DMS 273 treated with DMSO at 0.1 percent for 48 hours (cell line): ENCODE measurements around the gene CAMTA1.
"Not testable (repeated sequence)": the region's sequence is repeated elsewhere in the genome, so short reads cannot be mapped to it uniquely, and the experiment has no call there.

ENCODE experiments used
- DNase-seq: peaks from one replicate; lab custom pipeline; 2025; lab: John Stamatoyannopoulos, UW

The CAMTA1 gene

GRCh38 chr1:7703321-7704213 is 918.3 kb downstream of the CAMTA1 start:
- no peak for DNase-seq

- DNase-seq = peak; percentile 58
Observed at GRCh38 chr1:7704214-7705047, 919.2 kb downstream of the CAMTA1 start.

- no peak for DNase-seq
Observed at GRCh38 chr1:7705048-7705907, 920.0 kb downstream of the CAMTA1 start.

GRCh38 chr1:7705908-7706216 is 920.6 kb downstream of the CAMTA1 start:
- no peak for DNase-seq

- DNase-seq = no peak
Observed at GRCh38 chr1:7707527-7707926, 922.3 kb downstream of the CAMTA1 start.

- not testable (repeated sequence) for DNase-seq
Observed at GRCh38 chr1:7708065-7708464, 922.8 kb downstream of the CAMTA1 start.

GRCh38 chr1:7710859-7711258 is 925.6 kb downstream of the CAMTA1 start:
- DNase-seq = no peak

- no peak for DNase-seq
Observed at GRCh38 chr1:7712731-7713323, 927.6 kb downstream of the CAMTA1 start.

- no peak for DNase-seq
Observed at GRCh38 chr1:7716506-7716905, 931.3 kb downstream of the CAMTA1 start.

- no peak for DNase-seq
Observed at GRCh38 chr1:7717748-7718368, 932.6 kb downstream of the CAMTA1 start.

- DNase-seq = no peak
Observed at GRCh38 chr1:7719468-7720094, 934.3 kb downstream of the CAMTA1 start.

- DNase-seq = no peak
Observed at GRCh38 chr1:7721940-7722669, 936.9 kb downstream of the CAMTA1 start.

GRCh38 chr1:7722670-7723012 is 937.4 kb downstream of the CAMTA1 start:
- no peak for DNase-seq

- no peak for DNase-seq
Observed at GRCh38 chr1:7726623-7727022, 941.4 kb downstream of the CAMTA1 start.

GRCh38 chr1:7727809-7728471 is 942.7 kb downstream of the CAMTA1 start:
- DNase-seq = no peak

- DNase-seq = no peak
Observed at GRCh38 chr1:7729761-7730160, 944.5 kb downstream of the CAMTA1 start.

- no peak for DNase-seq
Observed at GRCh38 chr1:7732331-7732730, 947.1 kb downstream of the CAMTA1 start.

GRCh38 chr1:7733276-7733675 is 948.0 kb downstream of the CAMTA1 start:
- DNase-seq = no peak

GRCh38 chr1:7738044-7738443 is 952.8 kb downstream of the CAMTA1 start:
- no peak for DNase-seq

GRCh38 chr1:7743346-7743745 is 958.1 kb downstream of the CAMTA1 start:
- DNase-seq = no peak
